GM18873 (cell line): ENCODE measurements around the gene TMEM106A.
"Not testable (repeated sequence)": the region's sequence is repeated elsewhere in the genome, so short reads cannot be mapped to it uniquely, and the experiment has no call there.

Experiments used
- ATAC-seq: cut with Tn5 transposase; IDR thresholded peaks from one replicate; pipeline ENCODE4 v1.9.1; 2021; ENCODE audit warnings: mild to moderate bottlenecking, moderate library complexity, moderate number of reproducible peaks; ENCODE audit not compliant: unreplicated experiment, low FRiP score

TMEM106A gene, protein sequence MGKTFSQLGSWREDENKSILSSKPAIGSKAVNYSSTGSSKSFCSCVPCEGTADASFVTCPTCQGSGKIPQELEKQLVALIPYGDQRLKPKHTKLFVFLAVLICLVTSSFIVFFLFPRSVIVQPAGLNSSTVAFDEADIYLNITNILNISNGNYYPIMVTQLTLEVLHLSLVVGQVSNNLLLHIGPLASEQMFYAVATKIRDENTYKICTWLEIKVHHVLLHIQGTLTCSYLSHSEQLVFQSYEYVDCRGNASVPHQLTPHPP

DNA sequence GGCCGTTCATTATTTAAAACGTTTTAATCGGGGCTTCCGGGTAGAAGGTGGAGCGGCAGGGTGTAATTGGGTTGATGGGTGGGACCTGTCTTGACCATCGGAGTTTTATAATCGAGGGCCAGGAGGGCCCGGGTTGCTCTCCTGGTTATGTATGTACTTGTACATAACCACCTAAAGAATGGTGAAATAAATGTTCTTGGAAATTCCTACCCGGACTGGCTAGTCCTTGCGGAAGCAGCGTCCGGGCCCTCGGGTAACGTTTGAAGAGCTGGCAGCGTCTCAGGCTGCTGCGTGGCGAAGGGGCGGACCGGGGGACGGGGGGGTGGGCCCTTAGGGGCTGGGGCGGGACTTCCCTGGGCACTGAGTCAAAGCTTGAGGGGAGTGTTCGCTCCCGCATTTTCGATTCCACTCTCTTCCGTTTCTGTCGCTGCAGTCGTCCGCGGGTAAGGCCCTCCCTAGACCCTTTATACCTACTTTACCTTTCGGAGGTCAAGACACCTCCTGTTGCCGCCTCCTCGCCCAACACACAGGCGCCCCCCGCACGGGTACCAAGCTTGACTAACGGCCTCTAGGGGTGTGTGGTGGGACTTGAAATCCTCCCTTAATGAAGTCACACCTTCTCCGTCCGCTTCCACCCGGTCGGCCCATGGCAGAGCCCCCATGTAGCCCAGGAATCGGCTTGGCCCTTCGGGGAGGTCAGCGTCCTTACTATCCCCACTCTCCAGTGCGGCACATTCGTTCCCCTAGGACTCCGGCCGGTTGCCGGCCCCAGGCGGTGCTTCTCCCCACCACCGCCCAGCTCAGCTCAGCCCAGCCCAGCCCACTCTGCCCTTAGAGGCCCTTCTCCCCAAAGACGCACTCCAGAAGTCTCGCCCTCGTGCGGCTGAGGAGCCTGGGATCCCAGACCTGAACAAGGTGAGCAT is at the start of gene TMEM106A:
Gene TMEM106A (plus strand): TSS at position 396 of the 923 bp plus-strand sequence. CDS start 1,167 bp downstream, outside the sequence.
- peak; percentile 58 for ATAC-seq

DNA sequence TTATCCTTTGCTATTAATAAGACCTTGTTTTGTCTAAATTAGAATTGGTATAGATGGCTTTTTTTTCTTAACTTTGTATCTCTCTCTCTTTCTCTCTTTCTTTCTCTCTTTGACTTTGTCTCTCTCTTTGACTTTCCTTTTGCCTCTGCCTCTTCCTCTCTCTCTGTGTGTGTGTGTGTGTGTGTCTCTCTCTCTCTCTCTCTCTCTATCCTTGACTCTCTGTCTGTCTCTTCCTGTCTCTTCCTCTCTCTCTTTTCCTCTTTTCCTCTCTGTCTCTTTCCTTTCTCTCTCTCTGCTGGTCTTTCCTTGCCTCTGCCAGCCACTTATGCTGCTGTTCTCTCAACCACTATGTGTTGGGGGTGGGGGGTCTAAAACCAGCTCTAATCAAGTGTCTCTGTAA is 45.7 kb upstream of the TMEM106A start:
- not testable (repeated sequence) for ATAC-seq

DNA sequence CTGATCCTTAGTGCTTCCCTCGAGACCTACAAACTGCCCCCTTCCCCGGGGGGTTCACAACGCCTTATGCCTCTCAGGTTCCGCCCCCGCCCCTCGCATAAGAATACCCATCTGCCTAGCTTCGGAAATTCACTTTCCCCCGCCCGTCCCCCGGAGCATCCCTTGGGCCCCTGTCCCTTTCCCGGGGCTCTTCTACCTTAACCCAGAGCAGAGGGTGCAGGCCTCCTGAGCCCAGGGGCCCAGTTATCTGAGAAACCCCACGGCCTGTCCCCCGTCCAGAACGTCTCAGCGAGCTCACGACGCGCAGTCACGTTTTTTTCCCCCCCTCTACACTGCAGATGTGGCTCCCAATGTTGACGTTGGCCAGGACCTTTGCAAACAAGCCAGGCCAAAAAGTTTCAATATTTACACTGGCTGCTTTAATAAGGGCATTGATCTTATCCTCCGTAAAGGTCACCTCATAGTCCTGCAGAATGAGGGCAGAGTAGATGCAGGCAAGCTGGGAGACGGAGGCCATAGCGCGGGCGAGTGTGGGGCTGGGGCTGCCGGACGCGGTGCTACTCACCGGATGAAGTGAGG is 42.0 kb upstream of the TMEM106A start:
- ATAC-seq = peak; percentile 26

DNA sequence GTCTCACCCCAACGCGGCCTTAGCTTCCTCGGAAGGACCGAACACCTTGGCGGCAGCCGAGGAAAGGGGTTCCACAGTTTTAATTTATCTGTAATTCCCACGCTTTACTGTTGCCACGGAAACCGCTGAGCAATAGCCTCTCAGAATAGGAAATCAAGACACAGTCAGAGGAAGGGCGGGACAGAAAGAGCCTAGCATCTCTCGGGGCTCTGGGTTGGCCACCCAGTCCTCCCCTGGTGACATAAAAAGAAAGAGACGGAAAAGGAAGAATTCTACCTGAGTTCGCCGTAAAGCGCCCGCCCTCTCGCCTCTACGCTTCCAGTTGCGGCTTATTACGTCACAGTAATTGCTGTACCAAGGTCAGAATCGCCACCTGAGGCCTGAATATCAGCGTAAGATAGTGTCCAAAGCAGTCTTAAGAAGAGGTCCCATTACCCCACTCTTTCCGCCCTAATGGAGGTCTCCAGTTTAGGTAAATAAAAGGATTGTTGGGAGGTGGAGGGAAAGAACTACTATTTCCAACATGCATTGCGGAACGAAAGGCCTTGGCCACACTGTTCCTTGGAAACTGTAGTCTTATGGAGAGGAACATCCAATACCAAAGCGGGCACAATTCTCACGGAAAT is 41.4 kb upstream of the TMEM106A start:
- ATAC-seq = peak; percentile 43

DNA sequence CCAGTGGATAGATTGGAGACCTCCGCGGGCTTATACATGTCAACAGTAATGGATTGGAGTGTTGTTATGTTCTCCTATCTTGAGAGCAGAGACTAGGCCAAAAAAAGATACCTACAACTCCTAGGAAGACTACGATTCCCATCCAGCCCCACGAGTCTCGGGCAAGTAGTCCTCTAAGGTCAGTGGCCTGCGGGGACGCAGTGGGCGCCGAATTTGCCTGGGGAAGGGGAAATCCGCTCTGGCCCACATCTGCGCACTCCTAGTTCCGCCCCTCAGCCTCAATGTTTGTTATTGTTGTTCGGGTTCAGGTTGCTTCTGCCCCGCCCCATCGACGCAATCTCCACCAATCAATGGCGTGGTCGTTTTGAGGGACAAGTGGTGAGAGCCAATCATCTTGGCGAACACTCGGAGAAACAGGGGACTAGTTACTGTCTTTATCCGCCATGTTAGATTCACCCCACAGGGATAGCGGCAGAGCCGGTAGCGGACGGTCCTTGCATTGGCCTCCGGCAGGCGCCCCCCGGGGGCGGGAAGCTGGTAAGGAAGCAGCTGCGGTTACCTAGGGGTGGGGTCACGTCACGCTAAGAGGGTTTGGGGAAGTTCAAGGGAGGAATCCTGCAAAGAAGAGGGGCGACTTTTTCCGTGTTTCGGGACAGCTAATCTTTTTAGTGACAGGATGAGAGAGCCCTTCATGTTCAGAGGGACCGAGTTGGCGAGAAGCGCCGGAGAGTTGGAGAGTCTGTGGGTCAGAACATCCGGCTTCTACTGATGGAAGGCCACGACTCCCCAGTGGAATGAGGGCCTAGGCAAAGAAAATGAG is 40.7 kb upstream of the TMEM106A start, which contains the start of gene NBR1:
Gene NBR1 (plus strand): TSS at position 449 of the 820 bp plus-strand sequence. CDS start 4,586 bp downstream, outside the sequence.
- ATAC-seq = peak; percentile 76

GRCh38 chr17:43171586-43172487 is 39.8 kb upstream of the TMEM106A start:
- ATAC-seq = no peak

- ATAC-seq = no peak
Measured at GRCh38 chr17:43175213-43176118, 36.2 kb upstream of the TMEM106A start.

DNA sequence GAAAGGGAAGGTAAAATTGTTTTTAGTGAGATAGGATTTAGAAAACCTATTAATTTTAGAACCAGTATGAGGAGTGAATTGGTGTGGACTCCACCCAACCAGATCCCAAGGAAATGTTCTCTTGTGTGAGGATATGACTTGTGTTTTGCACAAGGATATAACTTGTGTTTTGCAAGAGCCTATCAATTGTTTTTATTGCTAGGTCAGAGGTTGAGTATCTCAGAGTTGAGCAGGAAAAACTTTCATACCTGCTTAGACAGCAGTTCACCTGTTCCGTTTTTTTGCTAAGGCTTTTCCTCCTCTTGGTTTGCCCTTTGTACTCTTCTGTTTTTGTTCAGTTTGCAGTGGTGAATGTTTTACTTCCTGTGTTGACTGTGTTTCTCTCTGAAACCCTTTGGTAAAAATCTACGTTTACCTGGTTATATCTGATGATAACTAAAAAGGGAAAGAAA is 35.5 kb upstream of the TMEM106A start:
- no peak for ATAC-seq

DNA sequence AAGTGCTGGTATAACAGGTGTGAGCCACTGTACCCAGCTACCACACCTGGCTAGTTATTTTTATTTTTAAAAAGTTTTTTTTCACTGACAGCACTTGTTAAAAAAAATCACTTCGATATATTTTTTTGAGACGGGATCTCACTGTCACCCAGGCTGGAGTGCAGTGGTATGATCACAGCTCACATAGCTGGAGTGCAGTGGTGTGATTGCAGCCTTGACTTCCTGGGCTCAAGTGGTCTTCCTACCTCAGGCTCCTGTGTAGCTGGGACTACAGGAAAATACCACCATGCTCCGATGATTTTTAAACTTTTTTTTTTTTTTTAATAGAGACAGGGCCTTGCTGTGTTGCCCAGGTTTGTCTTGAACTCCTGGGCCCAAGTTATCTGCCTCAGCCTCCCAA is 27.8 kb upstream of the TMEM106A start:
- ATAC-seq = no peak

- not testable (repeated sequence) for ATAC-seq
Measured at GRCh38 chr17:43186656-43187055, 25.0 kb upstream of the TMEM106A start.

GRCh38 chr17:43193251-43193650 is 18.4 kb upstream of the TMEM106A start:
- ATAC-seq = no peak

- ATAC-seq = no peak
Measured at GRCh38 chr17:43199633-43200032, 12.0 kb upstream of the TMEM106A start.

GRCh38 chr17:43200127-43200526 is 11.5 kb upstream of the TMEM106A start:
- no peak for ATAC-seq

DNA sequence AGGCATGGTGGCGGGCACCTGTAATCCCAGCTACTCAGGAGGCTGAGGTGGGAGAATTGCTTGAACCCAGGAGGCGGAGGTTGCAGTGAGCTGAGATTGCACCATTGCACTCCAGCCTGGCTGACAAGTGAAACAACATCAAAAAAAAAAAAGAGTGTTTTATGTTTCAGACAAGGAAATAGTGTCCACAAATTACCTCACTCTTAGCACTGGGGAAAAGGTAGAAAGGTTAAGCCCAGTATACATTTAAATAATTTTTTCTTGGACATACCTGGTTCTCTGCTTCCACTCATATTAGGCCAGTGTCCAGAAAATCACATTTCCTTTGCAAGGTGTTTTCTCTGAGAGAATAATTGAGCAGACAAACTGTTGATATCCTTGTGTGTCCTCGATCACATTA is 8.7 kb upstream of the TMEM106A start:
- ATAC-seq = not testable (repeated sequence)

DNA sequence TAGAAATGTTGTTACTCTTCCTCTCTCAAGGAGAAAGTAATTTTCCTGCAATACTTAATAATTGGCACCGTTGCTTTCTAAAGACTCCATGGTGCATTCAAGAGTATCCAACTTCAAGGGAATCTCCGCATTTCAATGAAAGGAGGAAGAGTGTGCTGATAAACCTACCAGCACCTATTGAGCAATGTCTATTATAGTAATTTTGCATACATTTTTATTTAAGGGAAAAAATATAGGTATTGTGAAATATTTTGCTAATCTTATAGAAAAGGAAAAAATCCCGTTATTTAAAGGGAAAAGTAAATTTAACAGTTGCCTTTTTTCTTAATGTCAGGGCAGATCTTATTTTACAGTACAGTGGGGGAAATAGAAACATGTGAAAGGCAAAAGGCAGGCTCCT is 1.1 kb upstream of the TMEM106A start:
- no peak for ATAC-seq

DNA sequence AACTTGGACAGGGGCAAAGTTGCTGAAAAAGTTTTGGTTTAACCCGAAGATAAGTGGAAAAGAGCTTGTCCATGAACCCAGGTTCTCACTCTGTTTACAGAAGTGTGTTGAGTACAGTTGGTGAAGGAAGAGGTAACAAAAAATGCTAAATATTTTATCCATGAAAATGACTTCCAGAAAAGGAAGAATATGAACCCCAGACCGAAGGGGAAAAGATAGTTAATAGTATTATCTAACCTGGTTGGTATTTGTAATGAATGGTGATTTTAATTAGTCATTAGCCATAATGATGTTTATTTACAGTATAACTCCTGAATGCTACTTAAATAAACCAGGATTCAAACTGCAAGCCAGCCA is 574 bp upstream of the TMEM106A start:
- no peak for ATAC-seq

- ATAC-seq = no peak
Measured at GRCh38 chr17:43212641-43213490, 1.2 kb downstream of the TMEM106A start.
